H4 (cell line): ENCODE results near the gene SHISA4. TPM values are rescaled to one million over a fixed set of nuclear protein-coding genes. Genes with fewer than 3 reads are reported as not detected.
A peak's percentile ranks its signal among the peaks of the same experiment; 100 is the strongest.
"Not testable (repeated sequence)": the region's sequence is repeated elsewhere in the genome, so short reads cannot be mapped to it uniquely, and the experiment has no call there.

Source experiments
- DNase-seq: peaks from one replicate; pipeline ENCODE4 v3.0.0-alpha.2; 2015; ENCODE audit warnings: low spot score
- total RNA-seq: library from RNA; depleted of rRNA; stranded (reverse); fragments of >200 nt; shearing (Covaris generic); gene quantifications from 2 replicates; pipeline ENCODE4 v1.2.3, GENCODE V29; 2014; rRNA removed

The SHISA4 gene, protein sequence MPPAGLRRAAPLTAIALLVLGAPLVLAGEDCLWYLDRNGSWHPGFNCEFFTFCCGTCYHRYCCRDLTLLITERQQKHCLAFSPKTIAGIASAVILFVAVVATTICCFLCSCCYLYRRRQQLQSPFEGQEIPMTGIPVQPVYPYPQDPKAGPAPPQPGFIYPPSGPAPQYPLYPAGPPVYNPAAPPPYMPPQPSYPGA
- 46.3 and 56.1 TPM in 2 replicates for total RNA-seq

DNA sequence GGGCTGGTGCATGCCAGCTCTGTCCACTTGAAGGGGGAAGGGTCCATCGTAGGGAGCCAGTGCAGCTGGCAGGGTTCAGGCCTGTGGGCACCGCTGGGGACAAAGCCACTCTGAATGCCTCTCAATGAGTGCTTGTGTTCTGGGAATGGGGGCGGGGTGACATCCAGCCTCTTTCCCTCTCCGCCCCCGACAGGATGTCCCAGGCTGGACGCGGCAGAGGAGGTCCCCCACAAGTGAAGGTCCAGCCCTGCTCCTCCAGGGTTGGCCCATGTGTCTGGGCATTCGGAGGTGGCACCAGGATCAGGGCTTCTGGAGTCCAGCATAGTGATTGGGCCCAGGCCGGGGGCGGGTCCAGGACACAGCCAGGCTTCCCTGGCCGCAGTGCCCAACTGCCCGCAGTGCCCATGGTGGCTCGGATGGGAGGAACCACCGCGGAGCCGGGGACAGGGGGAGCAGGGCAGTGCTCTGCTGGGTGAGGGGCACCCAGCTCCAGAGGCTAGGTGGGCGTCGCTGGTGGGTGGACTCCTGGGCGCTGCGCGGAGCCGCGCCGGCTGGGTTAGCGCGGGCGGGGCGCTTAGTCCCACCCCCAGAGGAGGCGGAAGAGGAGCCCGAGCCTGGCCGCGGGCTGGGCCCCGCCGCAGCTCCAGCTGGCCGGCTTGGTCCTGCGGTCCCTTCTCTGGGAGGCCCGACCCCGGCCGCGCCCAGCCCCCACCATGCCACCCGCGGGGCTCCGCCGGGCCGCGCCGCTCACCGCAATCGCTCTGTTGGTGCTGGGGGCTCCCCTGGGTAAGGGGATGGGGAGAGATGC, at the start of gene SHISA4:
Gene SHISA4 (plus strand): TSS at position 617 of the 808 bp plus-strand sequence. CDS start 97 bp downstream, at position 714.
- peak; percentile 94 for DNase-seq

DNA sequence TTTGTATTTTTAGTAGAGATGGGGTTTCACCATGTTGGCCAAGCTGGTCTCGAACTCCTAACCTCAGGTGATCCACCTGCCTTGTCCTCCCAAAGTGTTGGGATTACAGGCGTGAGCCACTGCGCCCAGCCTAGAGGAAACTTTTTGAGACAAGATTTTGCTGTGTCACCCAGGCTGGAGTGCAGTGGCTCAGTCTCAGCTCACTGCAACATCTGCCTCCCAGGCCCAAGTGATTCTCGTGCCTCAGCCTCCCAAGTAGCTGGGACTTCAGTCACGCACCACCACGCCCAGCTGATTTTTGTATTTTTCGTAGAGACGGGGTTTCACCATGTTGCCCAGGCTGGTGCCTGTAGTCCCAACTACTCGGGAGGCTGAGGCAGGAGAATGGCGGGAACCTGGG, 49.6 kb upstream of the SHISA4 start:
- not testable (repeated sequence) for DNase-seq

DNA sequence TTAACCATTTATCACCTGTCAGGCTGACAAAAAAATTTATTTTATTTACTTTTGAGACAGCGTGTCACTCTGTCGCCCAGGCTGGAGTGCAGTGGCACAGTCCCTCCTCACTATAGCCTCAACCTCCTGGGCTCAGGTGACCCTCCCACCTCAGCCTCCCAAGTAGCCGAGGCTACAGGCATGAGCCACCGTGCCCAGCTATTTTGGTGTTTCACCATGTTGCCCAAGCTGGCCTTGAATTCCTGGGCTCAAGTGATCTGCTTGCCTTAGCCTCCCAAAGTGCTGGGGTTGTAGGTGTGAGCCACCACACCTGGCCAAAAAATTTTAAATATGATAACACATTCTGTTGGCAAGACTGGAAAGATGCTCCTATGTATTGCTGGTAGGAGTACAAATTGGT, 48.6 kb upstream of the SHISA4 start:
- no peak for DNase-seq

DNA sequence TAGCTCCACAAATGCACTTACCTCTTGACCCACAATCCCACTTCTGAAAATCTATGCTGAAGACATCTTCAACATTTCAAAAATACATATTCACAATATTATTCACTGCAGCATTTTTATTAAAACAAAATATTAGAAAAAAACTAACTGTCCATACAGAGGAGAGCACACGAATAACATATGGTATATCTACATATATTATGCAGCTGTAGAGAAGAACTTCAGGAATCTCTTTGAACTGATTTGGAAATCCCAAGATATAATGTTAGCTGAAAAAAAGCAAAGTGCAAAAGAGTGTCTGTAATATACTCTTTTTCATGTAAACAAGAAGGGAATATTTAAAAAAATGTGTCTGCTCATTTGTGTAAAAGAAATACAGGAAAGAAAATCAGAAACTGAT, 48.2 kb upstream of the SHISA4 start:
- DNase-seq: no peak

DNA sequence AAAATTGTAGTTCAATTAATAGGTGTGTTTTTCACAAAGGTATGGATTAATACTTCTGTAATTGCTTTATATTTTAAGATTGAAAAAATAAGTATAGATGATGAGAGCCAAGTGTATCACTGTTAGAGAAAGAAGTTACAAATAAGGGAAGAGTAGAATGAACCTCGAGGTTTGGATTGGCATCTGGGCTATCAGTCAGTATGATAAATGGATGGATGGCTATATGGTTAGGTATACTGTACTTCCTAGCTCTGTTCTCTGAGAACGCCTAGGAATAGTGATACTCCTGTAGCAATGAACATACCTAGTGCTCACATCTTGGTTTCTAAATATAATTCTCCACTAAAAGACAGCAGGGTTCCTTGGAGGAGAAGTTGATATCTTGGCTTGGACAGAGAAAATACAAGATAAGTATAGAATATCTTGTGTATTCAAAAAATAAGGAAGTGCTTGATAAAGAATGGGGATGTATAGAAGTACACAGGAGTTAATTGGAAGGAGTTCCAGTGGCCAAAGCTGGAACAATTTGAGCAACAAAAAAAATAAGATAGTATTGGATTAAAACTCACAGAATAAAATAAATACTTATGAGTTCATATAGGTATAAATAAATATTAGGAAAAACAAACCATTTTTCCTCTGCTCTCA, 47.3 kb upstream of the SHISA4 start:
- DNase-seq: no peak

DNA sequence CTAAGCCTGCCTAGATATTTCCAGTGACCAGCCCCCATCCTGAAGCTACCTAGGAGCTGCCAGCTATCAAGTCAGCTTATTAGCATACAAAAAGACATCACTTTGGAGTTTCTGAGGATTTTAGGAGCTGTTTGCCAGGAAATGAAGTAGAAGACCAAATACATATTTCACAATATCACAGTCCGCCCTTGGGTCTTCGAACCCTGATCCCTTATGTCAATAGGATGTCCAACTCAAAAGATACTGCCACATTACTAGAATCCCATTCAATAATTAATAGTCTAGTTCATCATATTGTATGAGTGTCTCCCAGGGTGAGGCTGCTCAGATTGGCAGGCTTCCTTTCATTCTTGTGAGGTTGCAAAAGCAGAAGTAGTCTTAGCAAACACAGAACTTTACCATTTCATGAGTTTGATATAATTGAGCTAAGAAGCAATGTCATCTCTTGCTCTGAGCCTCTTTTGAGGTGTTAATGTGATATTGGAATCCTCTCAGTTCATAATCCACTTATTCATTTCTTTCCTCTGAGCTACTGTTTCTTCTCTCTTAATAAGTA, 46.1 kb upstream of the SHISA4 start:
- DNase-seq: no peak

DNA sequence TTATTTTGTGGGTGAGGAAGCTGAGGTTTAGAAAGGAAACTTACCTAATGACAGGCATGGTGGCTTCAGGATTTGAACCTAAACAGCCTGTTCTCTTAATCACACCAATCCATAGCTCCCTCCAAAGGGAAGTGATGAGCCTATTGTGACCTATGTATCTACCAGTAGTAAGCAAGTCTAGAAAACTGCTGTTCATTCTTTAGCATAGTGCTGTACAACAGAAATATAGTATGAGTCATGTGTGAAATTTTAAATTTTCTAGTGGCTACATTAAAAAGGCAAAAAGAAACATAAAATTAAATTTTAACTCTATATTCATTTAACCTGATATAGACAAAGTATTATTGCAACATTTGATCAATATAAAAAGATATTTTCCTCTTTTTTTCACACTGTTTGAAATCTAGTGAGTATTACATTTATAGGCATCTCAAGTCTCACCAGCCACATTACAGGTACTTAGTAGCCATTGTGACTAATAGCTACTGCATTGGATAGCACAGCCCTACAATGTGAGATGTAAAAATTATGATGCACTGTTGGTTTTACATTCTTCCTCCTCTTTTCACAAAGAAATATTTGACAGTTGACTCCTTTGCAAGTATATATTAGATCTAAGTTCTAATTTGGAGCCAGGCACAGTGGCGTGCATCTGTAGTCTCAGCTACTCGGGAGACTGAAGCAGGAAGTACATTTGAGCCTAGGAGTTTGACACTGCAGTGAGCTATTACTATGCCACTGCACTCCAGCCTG, 43.2 kb upstream of the SHISA4 start:
- DNase-seq: no peak

DNA sequence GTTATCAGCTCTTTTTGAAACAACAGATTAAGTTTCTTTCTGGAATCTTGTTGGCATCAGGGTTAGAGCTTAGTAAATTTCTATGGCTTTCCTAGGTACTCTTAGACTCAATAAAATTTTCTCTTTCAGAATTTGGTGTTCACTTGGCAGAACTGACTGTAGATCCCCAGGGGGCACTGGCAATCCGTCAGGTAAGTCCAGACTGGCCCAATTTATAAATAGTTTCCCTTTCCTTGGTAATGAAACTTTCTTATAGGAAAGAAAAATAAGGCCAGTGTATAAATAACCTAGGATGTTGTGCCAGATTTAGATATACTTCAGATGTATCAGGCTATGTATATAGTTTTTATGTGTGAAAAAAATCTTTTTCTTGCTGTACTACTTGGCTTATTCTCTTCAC, 41.5 kb upstream of the SHISA4 start:
- DNase-seq: no peak

DNA sequence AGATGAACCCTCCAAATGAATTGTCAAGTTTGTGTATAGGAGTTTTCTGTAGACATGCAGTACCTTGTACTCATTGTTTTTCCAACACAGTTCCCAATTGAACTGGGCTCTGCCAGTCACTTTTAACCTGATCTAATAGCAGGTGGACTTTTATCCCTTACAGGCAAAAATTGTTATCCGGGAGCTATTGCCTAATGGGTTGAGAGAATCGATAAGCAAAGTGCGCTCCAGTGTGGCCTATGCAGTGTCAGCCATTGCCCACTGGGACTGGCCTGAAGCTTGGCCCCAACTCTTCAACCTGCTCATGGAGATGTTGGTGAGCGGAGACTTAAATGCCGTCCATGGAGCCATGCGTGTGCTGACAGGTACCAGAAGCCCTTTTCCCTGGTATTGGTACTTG, 40.5 kb upstream of the SHISA4 start:
- DNase-seq: no peak

DNA sequence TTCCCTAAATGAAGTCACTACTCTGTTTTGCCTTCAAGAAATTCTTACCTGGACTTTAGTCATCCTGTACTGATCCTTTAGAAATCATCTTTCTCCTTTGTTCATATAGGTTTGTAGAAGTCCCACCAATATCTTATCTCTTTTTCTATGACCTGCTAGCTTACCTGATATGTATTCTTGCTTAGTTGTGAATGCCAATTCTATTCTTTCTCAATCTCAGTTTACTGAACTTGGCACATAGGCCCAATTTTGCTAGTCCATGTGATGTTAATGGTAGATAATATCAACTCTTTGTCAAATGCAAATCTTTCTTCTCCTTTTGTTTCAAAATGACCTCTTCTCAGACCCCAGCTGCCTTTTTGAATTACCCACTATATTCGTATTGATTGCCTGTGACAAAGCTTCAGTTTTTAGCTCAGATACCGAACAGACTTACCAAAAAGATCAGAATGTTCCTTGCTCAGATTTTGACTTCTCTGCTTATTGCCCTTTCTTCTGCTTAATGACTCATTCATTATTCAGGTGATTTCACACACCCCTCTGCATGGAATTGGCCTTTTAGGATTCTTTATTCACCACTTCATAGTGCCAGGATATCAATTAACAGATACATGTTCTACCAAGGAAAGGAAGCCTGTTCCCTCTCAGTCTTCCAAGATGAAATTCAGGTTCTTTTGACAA, 39.2 kb upstream of the SHISA4 start:
- DNase-seq: no peak

DNA sequence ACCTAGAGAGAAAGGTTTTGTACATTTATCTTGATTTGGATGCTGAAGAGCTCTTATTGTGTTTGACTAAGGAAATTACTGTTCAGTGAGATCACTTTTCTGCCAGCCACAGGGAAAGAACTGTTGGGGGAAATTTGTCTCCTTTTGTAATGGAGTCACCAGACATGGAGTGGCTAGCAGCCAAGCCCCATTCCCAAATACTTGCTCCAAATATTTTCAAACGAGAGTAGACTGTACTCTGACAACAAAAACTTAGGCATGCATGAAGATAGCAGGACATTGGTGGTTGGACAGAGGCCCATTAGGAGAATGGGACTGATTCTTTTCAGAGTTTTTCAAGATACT, 38.7 kb upstream of the SHISA4 start:
- DNase-seq: no peak

DNA sequence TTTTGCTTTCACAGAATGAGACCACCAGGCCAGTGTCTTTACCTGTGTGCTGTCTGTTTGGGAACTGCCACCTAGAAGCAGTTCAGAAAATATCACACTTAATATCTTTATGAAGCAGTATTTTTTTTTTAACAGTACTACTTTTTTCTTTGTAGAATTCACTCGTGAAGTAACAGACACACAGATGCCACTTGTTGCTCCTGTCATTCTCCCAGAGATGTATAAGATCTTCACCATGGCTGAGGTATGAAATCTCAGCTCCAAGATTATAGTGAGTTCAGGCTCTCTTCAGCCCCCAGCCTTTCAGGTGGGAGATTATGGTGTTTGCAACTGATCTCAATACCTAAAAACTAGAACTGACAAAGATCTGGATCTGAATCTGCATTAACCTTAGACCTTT, 36.7 kb upstream of the SHISA4 start:
- no peak for DNase-seq

DNA sequence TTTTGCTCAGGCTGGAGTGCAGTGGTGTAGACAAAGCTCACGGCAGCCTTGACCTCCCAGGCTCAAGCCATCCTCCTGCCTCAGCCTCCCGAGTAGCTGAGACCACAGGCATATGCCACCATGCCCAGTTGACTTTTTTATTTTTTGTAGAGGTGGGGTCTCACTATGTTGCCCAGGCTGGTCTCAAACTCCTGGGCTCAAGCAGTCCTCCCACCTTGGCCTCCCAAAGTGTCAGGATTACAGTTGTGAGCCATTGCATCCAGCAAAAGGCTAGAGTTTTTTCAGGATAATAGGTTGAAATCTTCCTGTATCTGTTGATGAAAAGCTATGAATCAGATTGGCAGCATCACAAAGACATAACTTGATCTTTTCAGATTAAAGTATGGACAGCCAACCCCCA, 32.0 kb upstream of the SHISA4 start:
- not testable (repeated sequence) for DNase-seq

DNA sequence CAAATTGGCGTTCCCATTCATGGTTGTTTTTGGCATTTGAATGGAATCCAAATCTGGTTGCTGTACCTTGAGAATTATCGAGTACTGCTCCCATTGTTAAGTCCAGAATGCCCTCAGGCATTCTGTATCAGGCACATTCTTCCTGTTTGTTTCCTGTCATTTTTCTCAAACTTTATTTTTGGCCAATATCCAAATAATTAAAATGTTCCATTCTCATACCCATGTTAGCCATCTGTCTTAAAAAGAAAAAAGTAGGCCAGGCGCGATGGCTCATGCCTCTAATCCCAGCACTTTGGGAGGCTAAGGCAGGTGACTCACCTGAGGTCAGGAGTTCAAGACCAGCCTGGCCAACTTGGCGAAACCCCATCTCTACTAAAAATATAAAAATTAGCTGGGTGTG, 29.3 kb upstream of the SHISA4 start:
- no peak for DNase-seq

DNA sequence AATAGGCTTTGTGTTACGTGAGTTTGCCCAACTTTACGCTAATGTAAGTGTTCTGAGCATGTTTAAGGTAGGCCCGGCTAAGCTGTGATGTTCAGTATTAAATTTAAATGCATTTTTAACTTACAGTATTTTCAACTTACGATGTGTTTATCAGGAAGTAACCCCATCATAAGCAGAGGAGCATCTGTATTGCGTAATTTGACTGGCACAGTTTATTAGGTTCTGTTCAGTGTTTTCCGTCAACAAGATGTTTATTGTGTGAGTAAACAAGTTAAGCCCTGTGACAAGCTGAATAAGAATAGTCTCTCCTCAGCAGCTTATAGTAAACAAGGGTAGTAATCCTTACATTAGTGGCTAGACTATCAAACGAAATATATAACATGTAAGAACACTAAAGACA, 27.2 kb upstream of the SHISA4 start:
- DNase-seq: no peak

DNA sequence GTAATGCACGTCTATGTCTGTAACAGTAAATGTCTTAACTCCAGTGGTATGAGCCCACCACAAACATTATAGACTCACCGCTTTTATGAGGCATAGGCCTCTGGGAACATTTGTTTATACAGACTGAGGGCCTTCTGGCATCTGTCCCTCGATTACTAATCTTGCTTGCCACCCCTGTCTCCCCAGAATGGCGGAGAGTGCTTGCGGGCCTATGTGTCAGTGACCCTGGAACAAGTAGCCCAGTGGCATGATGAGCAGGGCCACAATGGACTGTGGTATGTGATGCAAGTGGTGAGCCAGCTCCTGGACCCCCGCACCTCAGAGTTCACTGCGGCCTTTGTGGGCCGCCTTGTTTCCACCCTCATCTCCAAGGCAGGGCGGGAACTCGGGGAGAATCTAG, 18.3 kb upstream of the SHISA4 start:
- DNase-seq: no peak

DNA sequence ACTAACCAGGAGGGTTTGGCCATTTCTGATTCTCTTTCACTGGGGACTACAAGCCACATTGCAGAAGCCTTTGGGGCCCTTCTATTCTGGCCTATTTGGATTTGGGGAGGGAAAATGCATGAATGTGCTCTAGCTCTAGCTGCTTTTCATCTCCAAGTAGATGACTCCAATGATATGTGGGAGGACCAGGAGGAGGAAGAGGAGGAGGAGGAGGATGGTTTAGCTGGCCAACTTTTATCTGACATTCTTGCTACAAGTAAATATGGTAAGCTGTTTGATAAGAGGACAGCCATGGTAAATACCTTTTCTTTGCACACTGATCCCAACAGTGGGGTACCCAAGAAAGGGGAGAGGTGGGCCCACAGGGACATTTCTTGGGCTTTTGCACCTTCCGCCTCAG, 14.0 kb upstream of the SHISA4 start:
- no peak for DNase-seq

DNA sequence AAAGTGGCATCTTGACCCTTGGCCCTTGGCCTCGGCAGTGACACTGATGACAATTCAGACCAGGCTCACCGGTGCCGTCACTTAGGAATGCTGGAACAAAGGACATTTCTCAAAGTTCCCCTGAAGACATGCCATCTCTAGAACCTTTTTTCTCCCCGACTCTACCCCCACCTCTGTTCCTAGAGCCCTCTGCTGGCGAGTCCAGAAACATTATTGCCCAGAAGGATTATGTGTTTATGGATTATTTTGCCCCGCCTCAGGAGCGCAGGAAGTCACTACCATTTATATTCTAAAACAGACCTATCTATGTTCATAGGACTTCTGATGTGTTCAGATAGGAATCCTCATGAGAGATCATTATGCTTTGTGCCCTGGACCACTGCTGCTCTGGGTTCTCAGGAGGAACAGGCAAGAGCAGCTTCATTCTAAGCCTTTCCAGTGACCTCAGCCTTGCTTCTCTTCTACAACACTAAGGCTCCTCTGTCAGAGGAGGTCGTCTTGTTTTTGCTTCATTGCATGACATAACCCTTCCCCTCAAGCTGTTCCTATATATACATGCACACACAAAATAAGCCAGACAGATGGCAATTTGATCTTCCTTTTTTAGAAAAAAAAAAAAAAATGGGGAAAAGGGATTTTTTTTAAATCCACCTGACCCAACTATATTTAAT, 12.4 kb upstream of the SHISA4 start:
- no peak for DNase-seq

DNA sequence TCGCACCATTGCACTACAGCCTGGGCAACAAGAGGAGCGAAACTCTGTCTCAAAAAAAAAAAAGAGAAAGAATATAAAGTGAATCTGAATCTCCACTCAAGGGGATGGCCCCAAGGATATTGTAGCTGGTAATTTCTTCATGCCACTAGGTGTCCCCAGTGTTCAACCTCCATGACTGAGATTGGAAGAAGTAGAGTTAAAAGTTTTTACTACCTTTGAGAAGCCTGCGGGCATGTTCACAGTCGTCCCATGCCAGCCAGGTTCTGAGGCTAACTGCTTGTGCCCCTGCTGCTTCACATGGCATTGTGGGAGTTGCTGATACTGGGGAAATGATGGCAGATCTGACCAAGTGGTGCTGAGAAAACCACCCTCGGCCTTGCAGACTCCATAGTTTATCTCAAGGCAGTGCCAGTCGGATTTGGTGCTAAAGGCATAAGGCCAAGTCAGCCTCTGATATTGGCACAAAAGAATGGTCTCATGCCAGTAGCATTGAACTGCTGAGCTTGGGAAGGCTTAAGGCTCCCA, 10.8 kb upstream of the SHISA4 start:
- peak; percentile 58 for DNase-seq

DNA sequence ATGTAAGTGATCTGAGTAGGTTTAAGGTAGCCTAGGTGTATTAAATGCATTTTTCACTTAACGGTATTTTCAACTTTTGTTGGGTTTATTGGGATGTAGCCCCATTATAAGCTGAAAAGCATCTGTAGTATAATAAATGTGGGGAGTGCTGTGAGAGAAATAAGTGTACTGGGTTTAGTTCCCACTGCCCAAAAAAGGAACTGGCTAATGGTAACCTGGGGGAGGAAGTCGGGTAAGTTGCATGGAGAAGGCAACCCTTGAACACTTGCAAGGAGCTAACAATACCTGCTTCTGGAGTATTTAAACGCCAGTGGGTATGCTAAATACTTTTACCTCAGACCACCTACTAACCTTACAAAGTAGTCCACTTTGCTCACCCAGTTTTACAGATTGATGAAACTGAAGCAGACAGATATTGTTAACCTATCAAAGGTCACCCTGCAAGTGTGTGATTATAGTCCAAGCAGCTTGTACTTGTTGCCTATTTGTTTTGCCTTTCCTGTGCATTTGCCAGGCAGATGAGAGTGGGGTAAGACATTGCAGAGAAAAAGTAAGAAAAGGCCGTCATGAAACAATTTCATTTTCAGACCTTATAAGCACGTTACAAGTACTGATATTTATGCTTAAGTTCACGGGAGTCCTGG, 7.6 kb upstream of the SHISA4 start:
- DNase-seq: no peak
